ENCODE results near the gene ARHGAP26.

DNA sequence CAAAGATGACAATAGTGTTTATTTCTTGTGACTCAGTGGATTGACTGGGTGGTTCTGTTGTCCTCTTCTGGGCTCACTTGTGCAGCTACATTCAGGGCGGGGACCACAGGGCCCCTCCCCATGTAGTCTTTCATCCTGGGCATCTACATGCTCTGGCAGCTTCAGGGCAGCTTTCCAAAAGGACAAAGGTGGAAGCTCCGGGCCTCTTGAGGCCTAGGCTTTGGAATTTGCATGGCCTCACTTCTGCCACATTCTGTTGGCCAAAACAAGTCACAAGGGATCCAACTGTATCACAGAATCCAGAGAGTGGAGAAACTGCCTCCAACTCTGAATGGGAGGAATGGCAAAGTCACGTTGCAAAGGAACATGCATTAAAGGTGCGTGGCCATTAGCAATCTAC is 64.3 kb downstream of the ARHGAP26 start:
- TF ChIP-seq POLR2A (IDR thresholded peaks at IDR 0.05) (no peak), POLR2AphosphoS5 (IDR thresholded peaks at IDR 0.05) (no peak)
- TF ChIP-seq, protein P1, sequence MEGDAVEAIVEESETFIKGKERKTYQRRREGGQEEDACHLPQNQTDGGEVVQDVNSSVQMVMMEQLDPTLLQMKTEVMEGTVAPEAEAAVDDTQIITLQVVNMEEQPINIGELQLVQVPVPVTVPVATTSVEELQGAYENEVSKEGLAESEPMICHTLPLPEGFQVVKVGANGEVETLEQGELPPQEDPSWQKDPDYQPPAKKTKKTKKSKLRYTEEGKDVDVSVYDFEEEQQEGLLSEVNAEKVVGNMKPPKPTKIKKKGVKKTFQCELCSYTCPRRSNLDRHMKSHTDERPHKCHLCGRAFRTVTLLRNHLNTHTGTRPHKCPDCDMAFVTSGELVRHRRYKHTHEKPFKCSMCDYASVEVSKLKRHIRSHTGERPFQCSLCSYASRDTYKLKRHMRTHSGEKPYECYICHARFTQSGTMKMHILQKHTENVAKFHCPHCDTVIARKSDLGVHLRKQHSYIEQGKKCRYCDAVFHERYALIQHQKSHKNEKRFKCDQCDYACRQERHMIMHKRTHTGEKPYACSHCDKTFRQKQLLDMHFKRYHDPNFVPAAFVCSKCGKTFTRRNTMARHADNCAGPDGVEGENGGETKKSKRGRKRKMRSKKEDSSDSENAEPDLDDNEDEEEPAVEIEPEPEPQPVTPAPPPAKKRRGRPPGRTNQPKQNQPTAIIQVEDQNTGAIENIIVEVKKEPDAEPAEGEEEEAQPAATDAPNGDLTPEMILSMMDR (IDR thresholded peaks at IDR 0.05), result no peak
